GM12878 (cell line): Measurements from ENCODE around the gene CDH8. TPM values are rescaled to one million over a fixed set of nuclear protein-coding genes. Genes with fewer than 3 reads are reported as not detected.

Experiments used
- ATAC-seq: fragments of 200-7000 bp; cut with Tn5 transposase; 3 replicates; pipeline ENCODE4 v1.9.1; 2020; ENCODE audit warnings: mild to moderate bottlenecking, moderate library complexity
- BruUV-seq: library from RNA; stranded (reverse); fragments of 400-500 nt; replicated peaks from 2 replicates; lab custom pipeline; 2021; lab: Mats Ljungman, UMichigan
- CTCF ChIA-PET: fragments of 300-600 bp; sonication (Branson Sonifier 250); formaldehyde crosslinking; extraction: SDS; loops from one replicate; lab custom pipeline; 2021; ENCODE audit warnings: inconsistent platforms; lab: Yijun Ruan, JAX
- POLR2A ChIA-PET: fragments of 350-600 bp; formaldehyde crosslinking; extraction: SDS; loops from one replicate; lab custom pipeline; 2021; ENCODE audit warnings: inconsistent platforms; lab: Charles Lee
- RAD21 ChIA-PET: fragments of 300-600 bp; sonication (Branson Sonifier 250); formaldehyde crosslinking; loops from one replicate; lab custom pipeline; 2023; ENCODE audit warnings: antibody characterized with exemption; ENCODE audit not compliant: unreplicated experiment; lab: Charles Lee
- SMC1A ChIA-PET: fragments of 300-600 bp; sonication (Branson Sonifier 250); formaldehyde crosslinking; loops from one replicate; lab custom pipeline; 2023; ENCODE audit not compliant: unreplicated experiment, uncharacterized antibody; lab: Charles Lee
- DNase-seq: peaks from one replicate; pipeline ENCODE4 v3.0.0-alpha.2; 2011; ENCODE audit warnings: low read depth, low spot score
- FAIRE-seq: peaks from 3 replicates; lab custom pipeline; 2011; peaks lifted over from hg19 to GRCh38; lab: Jason Lieb, UNC
- H2AFZ ChIP-seq: 2 replicates; pipeline ENCODE4 v1.6.0; 2011; ENCODE audit warnings: low read depth, low read length, control low read depth; ENCODE audit not compliant: control insufficient read depth
- H3K27ac ChIP-seq: 2 replicates; pipeline ENCODE4 v1.5.1; 2011; ENCODE audit warnings: control low read depth; ENCODE audit not compliant: control insufficient read depth, insufficient read depth
- H3K27me3 ChIP-seq, 2 experiments: replicated peaks in 1 of 2; 2 replicates each; pipeline versions ENCODE4 v1.6.0 to v1.6.1; 2011; ENCODE audit warnings: low read length in 1 of 2; ENCODE audit not compliant: control insufficient read depth in 2 of 2, insufficient read depth in 2 of 2
- H3K36me3 ChIP-seq, 2 experiments: 2 replicates each; pipeline ENCODE4 v1.5.1; 2011; ENCODE audit warnings: low read length in 1 of 2; ENCODE audit not compliant: control insufficient read depth in 2 of 2, insufficient read depth in 2 of 2
- H3K4me1 ChIP-seq: 2 replicates; pipeline ENCODE4 v1.6.1; 2011; ENCODE audit warnings: mild to moderate bottlenecking, low read length, moderate library complexity, mixed read lengths; ENCODE audit not compliant: control insufficient read depth, insufficient read depth
- H3K4me2 ChIP-seq: 2 replicates; pipeline ENCODE4 v1.6.0; 2011; ENCODE audit warnings: control low read depth; ENCODE audit not compliant: control insufficient read depth, insufficient read depth
- H3K4me3 ChIP-seq: fragments of 200-600 bp; sonication (generic); 2 replicates; pipeline ENCODE4 v1.5.1; 2016
- H3K79me2 ChIP-seq: 2 replicates; pipeline ENCODE4 v1.6.0; 2011; ENCODE audit warnings: low read length; ENCODE audit not compliant: control insufficient read depth, insufficient read depth
- H3K9ac ChIP-seq: 2 replicates; pipeline ENCODE4 v1.8.0; 2011; ENCODE audit warnings: low read length, control low read depth, mixed read lengths; ENCODE audit not compliant: control insufficient read depth, insufficient read depth
- H3K9me3 ChIP-seq: replicated peaks from 3 replicates; pipeline ENCODE4 v1.5.1; 2011; ENCODE audit warnings: mild to moderate bottlenecking, low read length; ENCODE audit not compliant: control insufficient read depth, insufficient read depth
- H4K20me1 ChIP-seq: 2 replicates; pipeline ENCODE4 v1.6.0; 2011; ENCODE audit not compliant: control insufficient read depth, insufficient read depth
- ATF2 ChIP-seq: IDR thresholded peaks from 2 replicates; pipeline ENCODE4 v1.6.1; 2012; ENCODE audit warnings: low read length, inconsistent platforms
- CBX5 ChIP-seq: sonication (generic); IDR thresholded peaks from 2 replicates; pipeline ENCODE4 v1.6.1; 2016; ENCODE audit warnings: low read depth, moderate library complexity, mild to moderate bottlenecking, inconsistent platforms
- FOS ChIP-seq: IDR thresholded peaks from 3 replicates; pipeline ENCODE4 v1.6.1; 2011; ENCODE audit warnings: borderline replicate concordance; ENCODE audit not compliant: insufficient read length; ENCODE audit errors: extremely low read depth
- GATAD2B ChIP-seq: fragments of 450-650 bp; conservative IDR thresholded peaks from 2 replicates; pipeline ENCODE4 v1.6.1; 2017; ENCODE audit warnings: low read depth, mild to moderate bottlenecking, moderate library complexity
- IKZF1 ChIP-seq: fragments of 450-650 bp; conservative IDR thresholded peaks from 2 replicates; pipeline ENCODE4 v1.6.1; 2017; ENCODE audit warnings: antibody characterized with exemption, mild to moderate bottlenecking
- IRF4 ChIP-seq: IDR thresholded peaks from 2 replicates; pipeline ENCODE4 v1.6.1; 2011; ENCODE audit warnings: low read depth, low read length
- RBBP5 ChIP-seq: fragments of 200-600 bp; sonication (generic); conservative IDR thresholded peaks from 2 replicates; pipeline ENCODE4 v1.6.1; 2016
- RELB ChIP-seq: fragments of 450-650 bp; IDR thresholded peaks from 2 replicates; pipeline ENCODE4 v1.6.1; 2017; ENCODE audit warnings: low read depth, mild to moderate bottlenecking, moderate library complexity
- TARDBP ChIP-seq: IDR thresholded peaks from 2 replicates; pipeline ENCODE4 v1.6.1; 2016; ENCODE audit warnings: borderline replicate concordance
- TCF7 ChIP-seq: IDR thresholded peaks from 2 replicates; pipeline ENCODE4 v1.6.1; 2014; ENCODE audit warnings: antibody characterized with exemption, borderline replicate concordance
- USF2 ChIP-seq: IDR thresholded peaks from 2 replicates; pipeline ENCODE4 v1.6.1; 2011; ENCODE audit warnings: low read depth, low read length, improper control_type of control experiment, borderline replicate concordance
- ZBTB40 ChIP-seq: fragments of 450-650 bp; IDR thresholded peaks from 2 replicates; pipeline ENCODE4 v1.6.1; 2016; ENCODE audit warnings: mild to moderate bottlenecking, moderate library complexity, borderline replicate concordance
- WGBS: methylation state at CpG from one replicate; pipeline ENCODE4 v1.1.6; 2016; ENCODE audit warnings: low lambda C conversion rate; ENCODE audit not compliant: insufficient replicate concordance, insufficient coverage; ENCODE audit errors: missing lambda C conversion rate; 5-methylcytosine and 5-hydroxymethylcytosine counted together
- in situ Hi-C: fragments of 300-500 bp; cut with MboI; formaldehyde crosslinking; loops from 9 replicates; pipeline ENCODE4 v1.14.3; 2018; ENCODE audit warnings: mixed read lengths
- intact Hi-C: fragments of 100-400 bp; cut with micrococcal nuclease; formaldehyde crosslinking; loops from one replicate; pipeline ENCODE4 v1.14.2; 2022; ENCODE audit not compliant: unreplicated experiment
- polyA plus RNA-seq, 11 experiments: library from polyadenylated mRNA; depleted of rRNA in 4 of 11; unstranded in 6 of 11; stranded (reverse) in 5 of 11; fragments of >200 nt; fragmentation: Nextera tagmentation in 4 of 11; fragmentation: Illumina TruSeq in 1 of 11; extraction: Ambion mirVana in 4 of 11; extraction: Trizol in 1 of 11; gene quantifications; 1 replicate in 1 of 11; 2 replicates in 10 of 11; pipeline versions ENCODE4 v1.2.1 to v1.2.3, GENCODE V29; 2011 to 2016; ENCODE audit warnings: inconsistent platforms in 2 of 11, missing spikeins in 2 of 11, low read depth in 1 of 11
- total RNA-seq, 4 experiments: library from RNA; depleted of rRNA in 3 of 4; stranded (reverse); fragments of >200 nt in 3 of 4; fragmentation: Illumina TruSeq in 1 of 4; extraction: Trizol in 1 of 4; gene quantifications; 2 replicates each; pipeline versions ENCODE4 v1.2.1 to v1.2.3, GENCODE V29; 2013 to 2021

Gene CDH8
- total and polyA plus RNA-seq, 10 of the 15 experiments (the other 5 are each of a cell fraction or from before 2014, with no cell fraction given) = 0.13 to 0.68 (median 0.25) TPM; not detected in 3

DNA sequence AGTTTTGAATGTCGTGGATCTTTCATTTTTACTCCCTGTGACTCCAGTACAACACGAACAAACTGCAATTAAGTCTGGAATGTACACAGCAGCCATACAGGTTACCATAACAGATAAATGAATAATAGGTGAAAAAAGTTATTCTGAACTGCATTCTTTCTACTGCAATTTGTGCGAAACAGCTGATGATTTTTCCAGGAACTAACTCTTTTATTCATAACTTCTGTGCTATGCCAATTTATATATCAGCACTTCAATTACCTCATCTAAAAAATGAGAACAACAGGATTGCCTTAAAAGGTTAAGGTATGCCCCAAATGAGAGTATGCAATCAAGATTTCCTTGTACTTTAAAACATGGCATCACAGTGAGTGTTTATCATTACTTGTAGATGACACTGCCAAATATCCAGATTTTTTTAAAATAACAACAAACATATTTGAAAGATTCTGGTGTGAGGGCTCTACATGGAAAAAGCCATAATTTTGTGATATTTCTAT, 238.9 kb downstream of the CDH8 start (continued):
- TF ChIP-seq ZBTB40 = no peak
- no peak for TF ChIP-seq GATAD2B
- no peak for TF ChIP-seq FOS
- TF ChIP-seq IRF4 = no peak

- no peak overlapping the region for H3K4me2 ChIP-seq
- no peak for ATAC-seq
- in situ Hi-C loops = no loop called here
- no peak overlapping the region for H3K27ac ChIP-seq
- ChIA-PET POLR2A (no interaction called here), CTCF (no interaction called here), RAD21 (no interaction called here), SMC1A (no interaction called here)
- H3K36me3 ChIP-seq = no peaks in the 10 kb centered on the region
- BruUV-seq = no TSS peak
- no peaks in the 10 kb centered on the region for H3K79me2 ChIP-seq
- no peak overlapping the region for H3K4me3 ChIP-seq
- no peaks in the 10 kb centered on the region for H3K4me1 ChIP-seq
- intact Hi-C loops = no loop called here
- FAIRE-seq = no peak
- no peak overlapping the region for H3K9ac ChIP-seq
- DNase-seq = no peak
- 46% methylated on average over 4 of the region's 4 CpGs for WGBS
- no peak overlapping the region for H2AFZ ChIP-seq
- no peaks in the 10 kb centered on the region for H3K9me3 ChIP-seq
- H4K20me1 ChIP-seq = no peaks in the 10 kb centered on the region
- H3K27me3 ChIP-seq = no peaks in the 10 kb centered on the region
- TF ChIP-seq RELB (no peak), ATF2 (no peak), RBBP5 (no peak), IKZF1 (no peak), TCF7 (no peak), TARDBP (no peak), USF2 (no peak), CBX5 (no peak)
Measured at GRCh38 chr16:61792194-61792909, 243.9 kb downstream of the CDH8 start.
